Measurements from ENCODE around the gene SLIT3. TPM values are rescaled to one million over a fixed set of nuclear protein-coding genes. Genes with fewer than 3 reads are reported as not detected.

Gene SLIT3
- total and polyA plus RNA-seq, 2 donors, result 8.4 to 9.2 TPM

DNA sequence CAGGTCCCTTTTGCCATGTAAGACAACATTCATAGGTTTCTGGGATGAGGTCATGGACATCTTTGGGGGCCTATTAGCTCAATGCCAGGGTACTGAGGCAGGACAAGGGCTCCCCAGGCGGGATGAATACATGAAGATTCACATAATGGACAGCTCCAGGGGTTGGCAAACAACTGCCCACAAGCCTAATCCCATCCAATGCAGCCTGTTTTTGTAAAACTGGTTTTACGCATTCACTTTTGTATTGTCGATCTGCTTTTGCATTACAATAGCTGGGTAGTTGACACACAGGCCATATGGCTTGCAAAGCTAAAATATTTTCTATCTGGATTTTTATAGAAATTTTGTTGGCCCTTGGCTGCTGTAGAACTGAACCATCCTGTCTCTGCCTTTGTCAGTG, 473.3 kb downstream of the SLIT3 start:
- Histone ChIP-seq H3K27ac (ENCODE audit: low read depth in 1 of 2, low read length in 1 of 2) (no peak overlapping the region), H3K4me1 (ENCODE audit: control insufficient read depth in 2 of 2, insufficient read depth in 2 of 2, low read length in 2 of 2) (no peaks in the 10 kb centered on the region), H3K27me3 (ENCODE audit: control insufficient read depth in 2 of 2, insufficient read depth in 1 of 2, low read length in 1 of 2) (no peaks in the 10 kb centered on the region), H3K36me3 (ENCODE audit: control insufficient read depth in 2 of 2, insufficient read depth in 2 of 2, low read length in 1 of 2) (no peaks in the 10 kb centered on the region), H3K4me3 (ENCODE audit: low read length in 2 of 2) (no peak overlapping the region), H3K9me3 (ENCODE audit: control insufficient read depth in 2 of 2, insufficient read depth in 1 of 2, low read length in 1 of 2) (no peaks in the 10 kb centered on the region)
- DNase-seq (ENCODE audit: low read depth in 6 of 9, low spot score in 9 of 9), result no peak
- 99% methylated on average over 3 of the region's 3 CpGs for WGBS

GRCh38 chr5:168826246-168826725, 474.7 kb downstream of the SLIT3 start:
- 97% methylated on average over 7 of the region's 7 CpGs for WGBS
- Histone ChIP-seq H3K27ac (ENCODE audit: low read depth in 1 of 2, low read length in 1 of 2) (no peak overlapping the region), H3K9me3 (ENCODE audit: control insufficient read depth in 2 of 2, insufficient read depth in 1 of 2, low read length in 1 of 2) (no peaks in the 10 kb centered on the region), H3K27me3 (ENCODE audit: control insufficient read depth in 2 of 2, insufficient read depth in 1 of 2, low read length in 1 of 2) (no peaks in the 10 kb centered on the region), H3K4me1 (ENCODE audit: control insufficient read depth in 2 of 2, insufficient read depth in 2 of 2, low read length in 2 of 2) (no peaks in the 10 kb centered on the region), H3K4me3 (ENCODE audit: low read length in 2 of 2) (no peak overlapping the region), H3K36me3 (ENCODE audit: control insufficient read depth in 2 of 2, insufficient read depth in 2 of 2, low read length in 1 of 2) (no peaks in the 10 kb centered on the region)
- DNase-seq (ENCODE audit: low read depth in 6 of 9, low spot score in 9 of 9), result no peak

DNA sequence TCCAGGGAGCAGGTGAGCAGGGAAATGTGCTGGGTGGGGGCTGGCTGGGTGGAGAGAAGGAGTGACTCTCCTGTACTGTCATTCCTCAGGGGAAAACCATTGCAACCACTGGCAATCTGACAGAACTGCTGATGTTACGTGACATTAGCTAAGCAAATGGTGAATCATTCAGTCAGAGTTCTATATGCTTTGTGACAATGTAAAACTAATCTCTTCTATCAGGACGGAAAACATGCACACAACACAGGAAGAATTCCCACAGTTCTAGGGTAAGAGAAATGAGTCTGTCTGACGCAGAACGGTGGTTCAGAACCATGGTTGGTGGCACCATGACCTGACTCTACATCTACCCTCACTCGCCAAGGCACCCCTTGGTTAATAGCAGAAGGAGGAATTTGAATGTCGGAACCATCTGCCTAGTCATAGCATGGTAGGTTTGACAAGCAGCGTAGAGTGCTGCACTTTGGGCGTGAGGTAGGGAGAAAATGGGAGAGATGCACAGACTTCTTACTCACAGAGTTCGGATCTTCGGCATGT, 478.1 kb downstream of the SLIT3 start:
- Histone ChIP-seq H3K27me3 (ENCODE audit: control insufficient read depth in 2 of 2, insufficient read depth in 1 of 2, low read length in 1 of 2) (no peaks in the 10 kb centered on the region), H3K4me3 (ENCODE audit: low read length in 2 of 2) (no peak overlapping the region)

DNA sequence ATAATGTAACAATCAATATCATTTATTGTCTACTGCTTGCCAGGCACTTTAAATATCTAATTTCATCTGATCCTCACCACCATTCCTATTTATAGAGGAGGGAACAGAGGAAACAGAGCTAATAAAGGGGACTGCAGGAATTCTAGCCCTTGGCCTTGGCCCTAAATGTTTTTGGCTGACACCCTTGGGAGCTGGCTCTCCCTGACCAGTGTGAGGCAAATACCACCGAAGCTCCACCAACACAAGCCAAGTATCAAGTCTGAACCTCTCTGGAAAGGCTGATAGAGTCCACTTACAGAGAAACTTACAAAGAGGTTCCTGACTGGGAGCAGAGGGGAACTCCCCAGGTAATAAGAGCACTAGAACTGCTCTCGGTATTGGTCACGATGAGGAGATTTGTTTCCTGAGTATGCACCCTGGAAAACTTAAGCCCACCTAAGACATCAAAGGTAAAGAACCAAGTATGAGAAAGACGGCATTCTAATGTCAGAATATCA, 478.6 kb downstream of the SLIT3 start:
- H3K27me3 ChIP-seq (ENCODE audit: control insufficient read depth in 2 of 2, insufficient read depth in 1 of 2, low read length in 1 of 2), result no peaks in the 10 kb centered on the region
- WGBS, result 95% methylated on average over 4 of the region's 4 CpGs

More for the DNA sequence above, 478.1 kb downstream of the SLIT3 start:
- peak overlapping the region; percentile 0 to 57 for H3K27ac ChIP-seq (ENCODE audit: low read depth in 1 of 2, low read length in 1 of 2)
- H3K9me3 ChIP-seq (ENCODE audit: control insufficient read depth in 2 of 2, insufficient read depth in 1 of 2, low read length in 1 of 2), result no peaks in the 10 kb centered on the region
- H3K4me1 ChIP-seq (ENCODE audit: control insufficient read depth in 2 of 2, insufficient read depth in 2 of 2, low read length in 2 of 2), result no peaks in the 10 kb centered on the region
- WGBS, result 98% methylated on average over 10 of the region's 10 CpGs
- peak in 1 of 9 donors; percentile 22 for DNase-seq (ENCODE audit: low read depth in 6 of 9, low spot score in 9 of 9)
- no peaks in the 10 kb centered on the region for H3K36me3 ChIP-seq (ENCODE audit: control insufficient read depth in 2 of 2, insufficient read depth in 2 of 2, low read length in 1 of 2)

DNA sequence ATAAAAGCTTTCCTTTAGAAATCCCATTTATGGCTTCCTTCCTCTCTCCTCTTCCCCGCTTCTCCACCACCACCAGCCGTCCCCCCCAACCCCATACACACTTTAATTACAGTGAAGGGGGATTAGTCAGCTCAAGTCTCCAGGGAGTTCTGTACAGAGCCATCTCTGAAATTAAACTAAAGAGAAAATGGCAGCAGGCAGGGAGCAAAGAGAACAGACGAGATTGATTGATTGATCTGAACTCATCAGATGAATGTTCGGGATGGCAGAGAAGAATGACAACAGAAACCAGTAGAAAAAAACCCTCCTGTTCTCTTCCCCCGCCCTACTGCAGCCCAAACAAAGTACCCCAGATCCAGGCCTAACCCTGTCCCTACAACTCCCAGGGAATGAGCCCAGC, 480.1 kb downstream of the SLIT3 start:
- H3K27ac ChIP-seq (ENCODE audit: low read depth in 1 of 2, low read length in 1 of 2), result no peak overlapping the region
- WGBS, result 96% methylated on average over 5 of the region's 5 CpGs
- no peaks in the 10 kb centered on the region for H3K27me3 ChIP-seq (ENCODE audit: control insufficient read depth in 2 of 2, insufficient read depth in 1 of 2, low read length in 1 of 2)
- no peak overlapping the region for H3K4me3 ChIP-seq (ENCODE audit: low read length in 2 of 2)
- no peaks in the 10 kb centered on the region for H3K36me3 ChIP-seq (ENCODE audit: control insufficient read depth in 2 of 2, insufficient read depth in 2 of 2, low read length in 1 of 2)
- H3K9me3 ChIP-seq (ENCODE audit: control insufficient read depth in 2 of 2, insufficient read depth in 1 of 2, low read length in 1 of 2), result no peaks in the 10 kb centered on the region
- H3K4me1 ChIP-seq (ENCODE audit: control insufficient read depth in 2 of 2, insufficient read depth in 2 of 2, low read length in 2 of 2), result no peaks in the 10 kb centered on the region
- DNase-seq (ENCODE audit: low read depth in 6 of 9, low spot score in 9 of 9), result no peak

More for the DNA sequence above, 478.6 kb downstream of the SLIT3 start:
- Histone ChIP-seq H3K36me3 (ENCODE audit: control insufficient read depth in 2 of 2, insufficient read depth in 2 of 2, low read length in 1 of 2) (no peaks in the 10 kb centered on the region), H3K27ac (ENCODE audit: low read depth in 1 of 2, low read length in 1 of 2) (peak overlapping the region in 1 of 2 donors; percentile 26), H3K9me3 (ENCODE audit: control insufficient read depth in 2 of 2, insufficient read depth in 1 of 2, low read length in 1 of 2) (no peaks in the 10 kb centered on the region), H3K4me1 (ENCODE audit: control insufficient read depth in 2 of 2, insufficient read depth in 2 of 2, low read length in 2 of 2) (no peaks in the 10 kb centered on the region), H3K4me3 (ENCODE audit: low read length in 2 of 2) (no peak overlapping the region)
- DNase-seq (ENCODE audit: low read depth in 6 of 9, low spot score in 9 of 9), result no peak

DNA sequence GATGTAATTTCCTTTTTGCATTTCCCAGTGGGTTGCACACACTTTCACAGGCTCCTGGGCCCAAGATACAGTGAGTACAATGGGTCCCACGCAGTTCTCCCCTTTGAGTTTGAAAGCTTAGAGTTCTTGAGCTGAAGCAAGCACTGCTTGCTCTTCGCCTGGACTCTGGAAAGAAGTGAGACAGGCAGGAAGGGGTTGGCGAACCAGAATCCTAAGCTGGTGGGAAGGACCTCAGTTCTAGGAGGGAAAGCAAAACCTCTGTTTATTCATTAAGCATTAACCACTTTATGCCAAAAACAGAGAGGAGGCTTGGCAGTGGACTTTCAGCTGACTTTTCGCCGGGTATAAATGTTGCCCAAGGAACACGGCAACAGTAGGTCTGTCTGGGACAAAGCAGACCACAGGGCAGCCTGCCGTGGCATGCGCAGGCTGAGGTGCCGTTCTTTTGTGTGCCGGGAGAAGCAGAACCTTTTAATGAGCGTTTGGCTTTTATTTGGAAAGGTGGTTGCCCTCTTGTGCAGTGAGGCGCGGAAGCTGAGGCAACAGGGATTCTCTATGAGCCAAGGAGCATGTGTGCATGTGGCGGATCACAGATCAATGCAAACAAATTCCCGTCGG, 481.8 kb downstream of the SLIT3 start:
- 96% methylated on average over 16 of the region's 16 CpGs for WGBS
- H3K27ac ChIP-seq (ENCODE audit: low read depth in 1 of 2, low read length in 1 of 2), result no peak overlapping the region
- peaks cover 0 to 3% of the 10 kb centered on the region in 2 donors for H3K4me1 ChIP-seq (ENCODE audit: control insufficient read depth in 2 of 2, insufficient read depth in 2 of 2, low read length in 2 of 2)
- no peaks in the 10 kb centered on the region for H3K9me3 ChIP-seq (ENCODE audit: control insufficient read depth in 2 of 2, insufficient read depth in 1 of 2, low read length in 1 of 2)
- no peak for DNase-seq (ENCODE audit: low read depth in 6 of 9, low spot score in 9 of 9)
- no peak overlapping the region for H3K4me3 ChIP-seq (ENCODE audit: low read length in 2 of 2)
- no peaks in the 10 kb centered on the region for H3K27me3 ChIP-seq (ENCODE audit: control insufficient read depth in 2 of 2, insufficient read depth in 1 of 2, low read length in 1 of 2)
- no peaks in the 10 kb centered on the region for H3K36me3 ChIP-seq (ENCODE audit: control insufficient read depth in 2 of 2, insufficient read depth in 2 of 2, low read length in 1 of 2)

- Histone ChIP-seq H3K4me1 (ENCODE audit: control insufficient read depth in 2 of 2, insufficient read depth in 2 of 2, low read length in 2 of 2) (peaks cover 0 to 9% of the 10 kb centered on the region in 2 donors), H3K9me3 (ENCODE audit: control insufficient read depth in 2 of 2, insufficient read depth in 1 of 2, low read length in 1 of 2) (no peaks in the 10 kb centered on the region), H3K27ac (ENCODE audit: low read depth in 1 of 2, low read length in 1 of 2) (no peak overlapping the region), H3K36me3 (ENCODE audit: control insufficient read depth in 2 of 2, insufficient read depth in 2 of 2, low read length in 1 of 2) (no peaks in the 10 kb centered on the region), H3K27me3 (ENCODE audit: control insufficient read depth in 2 of 2, insufficient read depth in 1 of 2, low read length in 1 of 2) (no peaks in the 10 kb centered on the region), H3K4me3 (ENCODE audit: low read length in 2 of 2) (no peak overlapping the region)
- DNase-seq (ENCODE audit: low read depth in 6 of 9, low spot score in 9 of 9), result no peak
- 99% methylated on average over 4 of the region's 4 CpGs for WGBS
Measured at GRCh38 chr5:168818558-168818957, 482.4 kb downstream of the SLIT3 start.

DNA sequence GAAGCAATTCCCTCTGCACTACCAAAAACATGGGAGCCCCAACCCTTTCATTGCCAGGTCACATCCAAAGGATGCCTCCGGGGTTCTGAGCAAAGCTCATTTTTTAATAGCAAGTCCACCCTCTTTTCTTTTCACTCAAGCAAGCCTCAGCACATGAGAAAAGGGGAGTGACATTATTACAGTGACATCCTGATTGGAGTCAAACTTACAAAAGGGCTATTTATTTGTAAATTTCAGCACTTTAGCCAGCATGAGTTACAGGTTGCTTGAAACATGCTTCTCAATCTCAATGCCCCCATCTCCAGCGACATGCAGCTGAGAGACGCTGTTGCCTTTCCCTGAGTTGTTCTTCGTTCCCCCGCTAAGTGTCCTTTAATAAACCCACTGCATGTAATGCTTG, 483.3 kb downstream of the SLIT3 start:
- H3K36me3 ChIP-seq (ENCODE audit: control insufficient read depth in 2 of 2, insufficient read depth in 2 of 2, low read length in 1 of 2), result no peaks in the 10 kb centered on the region
- no peaks in the 10 kb centered on the region for H3K27me3 ChIP-seq (ENCODE audit: control insufficient read depth in 2 of 2, insufficient read depth in 1 of 2, low read length in 1 of 2)
- no peak for DNase-seq (ENCODE audit: low read depth in 6 of 9, low spot score in 9 of 9)
- WGBS, result 78% methylated on average over 5 of the region's 5 CpGs
- no peaks in the 10 kb centered on the region for H3K9me3 ChIP-seq (ENCODE audit: control insufficient read depth in 2 of 2, insufficient read depth in 1 of 2, low read length in 1 of 2)
- H3K4me3 ChIP-seq (ENCODE audit: low read length in 2 of 2), result no peak overlapping the region
- H3K27ac ChIP-seq (ENCODE audit: low read depth in 1 of 2, low read length in 1 of 2), result no peak overlapping the region
- peaks cover 0 to 11% of the 10 kb centered on the region in 2 donors for H3K4me1 ChIP-seq (ENCODE audit: control insufficient read depth in 2 of 2, insufficient read depth in 2 of 2, low read length in 2 of 2)

DNA sequence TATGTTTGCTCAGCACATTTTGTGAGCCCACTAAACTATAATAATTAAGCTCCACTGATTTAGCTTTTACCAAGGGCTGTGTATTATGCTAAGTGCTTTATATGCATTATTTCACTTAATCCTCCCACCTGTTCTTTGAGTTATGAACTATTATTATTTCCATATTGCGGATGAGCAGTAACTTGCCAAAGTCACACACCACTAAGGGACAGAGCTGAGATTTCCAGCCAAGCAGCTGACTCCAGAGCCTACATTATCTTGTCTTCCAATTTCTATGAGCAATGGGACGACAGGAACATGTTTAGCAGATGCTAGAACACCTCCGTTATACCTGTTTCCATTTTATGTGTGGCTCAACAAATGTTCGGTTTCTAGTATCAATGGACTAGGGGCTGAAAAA, 484.3 kb downstream of the SLIT3 start:
- Histone ChIP-seq H3K27me3 (ENCODE audit: control insufficient read depth in 2 of 2, insufficient read depth in 1 of 2, low read length in 1 of 2) (no peaks in the 10 kb centered on the region), H3K4me3 (ENCODE audit: low read length in 2 of 2) (no peak overlapping the region), H3K4me1 (ENCODE audit: control insufficient read depth in 2 of 2, insufficient read depth in 2 of 2, low read length in 2 of 2) (peaks cover 0 to 11% of the 10 kb centered on the region in 2 donors), H3K9me3 (ENCODE audit: control insufficient read depth in 2 of 2, insufficient read depth in 1 of 2, low read length in 1 of 2) (no peaks in the 10 kb centered on the region), H3K27ac (ENCODE audit: low read depth in 1 of 2, low read length in 1 of 2) (no peak overlapping the region), H3K36me3 (ENCODE audit: control insufficient read depth in 2 of 2, insufficient read depth in 2 of 2, low read length in 1 of 2) (no peaks in the 10 kb centered on the region)
- WGBS, result 95% methylated on average over 4 of the region's 4 CpGs
- DNase-seq (ENCODE audit: low read depth in 6 of 9, low spot score in 9 of 9), result no peak

Measured in thymus (tissue), 11 donors.